Measurements from ENCODE around the gene SMIM5. TPM values are rescaled to one million over a fixed set of nuclear protein-coding genes. Genes with fewer than 3 reads are reported as not detected.

SMIM5 gene
- total and polyA plus RNA-seq, 2 of the 13 experiments (the other 11 are each of a cell fraction or from before 2014, with no cell fraction given) = not detected

- no peaks in the 10 kb centered on the region for H3K79me2 ChIP-seq (ENCODE audit: insufficient read depth, low read length)
- DNase-seq (ENCODE audit: low spot score) (no peak), FAIRE-seq (no peak), ATAC-seq (no peak)
- H3K4me2 ChIP-seq (ENCODE audit: low read depth, low read length) = no peak overlapping the region
- ChIA-PET CTCF (ENCODE audit: low intra/inter-chr PET ratio, low total read pairs) (interaction anchor here (1.3 kb wide), 1 partner anchor 119 kb away, joined by 3 read pairs; no protein-coding TSS in a partner anchor), POLR2A (interaction anchor here (1.0 kb wide), 1 partner anchor 122 kb away, joined by 4 read pairs; no protein-coding TSS in a partner anchor)
- 93% methylated on average over 5 of the region's 6 CpGs for WGBS (ENCODE audit: low lambda C conversion rate)
- intact Hi-C loops (cut with micrococcal nuclease; ENCODE audit: unreplicated experiment) (no loop called here), in situ Hi-C loops (cut with HindIII; ENCODE audit: extremely low pct_ligation_motif_present, low pct_unique_long_range_greater_than_20kb) (no loop called here)
- H3K4me3 ChIP-seq (replicated peaks in 1 of 3; ENCODE audit: insufficient read depth in 1 of 3, low read depth in 2 of 3, low read length in 3 of 3) = no peak overlapping the region
- BruUV-seq (replicated peaks) = no TSS peak
- H4K20me1 ChIP-seq (ENCODE audit: insufficient read depth, low read length) = peaks cover 2% of the 10 kb centered on the region; the same call in 1 of the 2 replicates
- TF ChIP-seq HMGXB4 (CRISPR knock-in tag; IDR thresholded peaks at IDR 0.05; ENCODE audit: borderline replicate concordance in 1 of 2, low read depth in 1 of 2) = no peak
- TF ChIP-seq ZNF704 (CRISPR knock-in tag; IDR thresholded peaks at IDR 0.05; ENCODE audit: borderline replicate concordance) = no peak
- TF ChIP-seq RNF2 (conservative IDR thresholded peaks at IDR 0.05; ENCODE audit: low read depth) = no peak
- TF ChIP-seq STAT5B (CRISPR knock-in tag; IDR thresholded peaks at IDR 0.05) = no peak
- no peak for TF ChIP-seq ZBTB33 (CRISPR knock-in tag; IDR thresholded peaks at IDR 0.05)
- TF ChIP-seq REXO4 (CRISPR knock-in tag; IDR thresholded peaks at IDR 0.05; ENCODE audit: borderline replicate concordance) = no peak
- TF ChIP-seq TSC22D2 (CRISPR knock-in tag; IDR thresholded peaks at IDR 0.05; ENCODE audit: borderline replicate concordance) = no peak
- TF ChIP-seq TERF1 (CRISPR knock-in tag; IDR thresholded peaks at IDR 0.05) = no peak
- no peak for TF ChIP-seq ZNF256 (CRISPR knock-in tag; conservative IDR thresholded peaks at IDR 0.05)
- TF ChIP-seq ATF3 (CRISPR knock-in tag; IDR thresholded peaks at IDR 0.05) = no peak
- no peak for TF ChIP-seq ZNF224 (CRISPR knock-in tag; IDR thresholded peaks at IDR 0.05)
- no peak for TF ChIP-seq RFX3 (CRISPR knock-in tag; IDR thresholded peaks at IDR 0.05)
- peaks cover 19 to 24% of the 10 kb centered on the region in 2 experiments; a peak in 4 of 5 replicates for H3K36me3 ChIP-seq (replicated peaks in 1 of 2; ENCODE audit: control insufficient read depth in 1 of 2, insufficient read depth in 2 of 2, low read length in 2 of 2)
- no peak overlapping the region for H3K27ac ChIP-seq (ENCODE audit: extremely low read length, insufficient read depth, low read length)
- H3K9me3 ChIP-seq (ENCODE audit: low read length) = no peaks in the 10 kb centered on the region
- H3K27me3 ChIP-seq (ENCODE audit: control insufficient read depth in 1 of 2, insufficient read depth in 2 of 2, low read length in 2 of 2) = no peaks in the 10 kb centered on the region
- H2AFZ ChIP-seq (ENCODE audit: low read length) = no peak overlapping the region
- peaks cover 10% of the 10 kb centered on the region for H3K4me1 ChIP-seq (ENCODE audit: insufficient read depth, low read length)
- H3K9ac ChIP-seq (ENCODE audit: insufficient read depth, low read depth, low read length) = no peak overlapping the region
These were observed 4.8 kb upstream of the SMIM5 start for GRCh38 chr17:75628425-75628824.

All from HepG2 (cell line).